ENCODE measurements around the gene IFNA7.
"Not testable (repeated sequence)": the region's sequence is repeated elsewhere in the genome, so short reads cannot be mapped to it uniquely, and the experiment has no call there.

Gene IFNA7

DNA sequence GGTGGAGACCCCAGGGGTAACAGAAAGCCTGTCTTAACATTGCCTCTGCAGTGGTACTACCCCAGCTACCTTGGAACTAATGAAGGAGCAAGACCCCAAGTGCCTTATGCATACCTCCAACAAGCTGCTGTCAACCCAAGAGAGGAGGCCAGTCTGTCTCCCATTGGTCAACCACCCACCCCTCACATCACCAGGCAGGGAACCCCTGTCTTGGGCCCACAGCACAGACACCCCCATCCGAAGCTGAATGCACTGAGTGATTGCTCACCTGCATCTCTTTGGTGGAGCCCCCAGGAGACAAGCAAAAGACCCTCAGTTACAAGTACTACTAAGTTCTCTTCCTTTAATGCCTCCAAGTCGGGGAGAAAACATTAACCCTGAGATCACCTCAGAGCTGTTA, 10.2 kb upstream of the IFNA7 start:
- H2BK12ac ChIP-seq (ENCODE audit: low read length); H3K9ac ChIP-seq (ENCODE audit: low read length); H3K4me3 ChIP-seq (ENCODE audit: low read depth, low read length); H3K18ac ChIP-seq (ENCODE audit: low read length); H3K36me3 ChIP-seq (ENCODE audit: control insufficient read depth in 1 of 2, insufficient read depth in 2 of 2, low read length in 2 of 2); H4K91ac ChIP-seq (ENCODE audit: low read depth, low read length); H2AFZ ChIP-seq (ENCODE audit: insufficient read depth, low read length, poor library complexity); H3K9me3 ChIP-seq (ENCODE audit: insufficient read depth, low read depth, low read length); H3K14ac ChIP-seq (ENCODE audit: low read length); H4K8ac ChIP-seq (ENCODE audit: low read depth, low read length); H3K79me1 ChIP-seq (ENCODE audit: low read length); H4K12ac ChIP-seq (ENCODE audit: low read depth, low read length); H2BK120ac ChIP-seq (ENCODE audit: insufficient read depth, low read length, poor library complexity); H3K23ac ChIP-seq (ENCODE audit: low read length); H3K27ac ChIP-seq (ENCODE audit: low read depth, low read length); H3K4ac ChIP-seq (ENCODE audit: low read depth, low read length); H2AK5ac ChIP-seq (ENCODE audit: low read length); H3K27me3 ChIP-seq (ENCODE audit: insufficient read depth, low read length); H3K79me2 ChIP-seq (ENCODE audit: control insufficient read depth, insufficient read depth, low read length, poor library complexity); H2BK5ac ChIP-seq (ENCODE audit: low read depth, low read length, poor library complexity); H3K4me1 ChIP-seq (ENCODE audit: control insufficient read depth in 1 of 2, insufficient read depth in 2 of 2, low read length in 2 of 2); H3K4me2 ChIP-seq (ENCODE audit: low read length); DNase-seq: not testable (repeated sequence)
- WGBS (ENCODE audit: extremely low coverage, insufficient coverage, insufficient read length) = no CpG with 5 or more reads among the region's 2 CpGs

DNA sequence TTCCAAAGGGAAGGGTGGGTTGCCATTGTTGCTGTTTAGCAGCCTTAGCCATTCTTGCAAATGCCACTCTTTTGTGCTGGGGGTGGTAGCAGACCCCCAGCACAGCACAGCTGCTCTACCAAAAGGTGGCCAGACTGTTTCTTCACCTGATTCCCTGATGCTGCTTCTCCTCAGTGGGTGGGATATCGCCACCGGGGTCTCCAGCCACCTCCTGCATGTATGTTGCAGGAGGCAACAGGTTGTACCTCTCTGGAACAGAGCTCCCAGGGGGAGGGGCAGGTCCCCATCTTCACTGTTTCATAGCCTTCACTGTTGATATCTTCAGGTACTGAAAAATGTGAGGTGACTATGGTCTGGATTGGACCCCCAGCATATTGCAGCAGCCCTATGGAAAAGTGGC, 8.8 kb upstream of the IFNA7 start:
- not testable (repeated sequence) for H4K91ac ChIP-seq (ENCODE audit: low read depth, low read length); H4K8ac ChIP-seq (ENCODE audit: low read depth, low read length); H3K4me1 ChIP-seq (ENCODE audit: control insufficient read depth in 1 of 2, insufficient read depth in 2 of 2, low read length in 2 of 2); H3K79me1 ChIP-seq (ENCODE audit: low read length); H3K79me2 ChIP-seq (ENCODE audit: control insufficient read depth, insufficient read depth, low read length, poor library complexity); H2AFZ ChIP-seq (ENCODE audit: insufficient read depth, low read length, poor library complexity); H3K4me2 ChIP-seq (ENCODE audit: low read length); H3K18ac ChIP-seq (ENCODE audit: low read length); H3K14ac ChIP-seq (ENCODE audit: low read length); H2BK12ac ChIP-seq (ENCODE audit: low read length); H3K4me3 ChIP-seq (ENCODE audit: low read depth, low read length); H3K27me3 ChIP-seq (ENCODE audit: insufficient read depth, low read length); H3K27ac ChIP-seq (ENCODE audit: low read depth, low read length); H3K9me3 ChIP-seq (ENCODE audit: insufficient read depth, low read depth, low read length); H3K36me3 ChIP-seq (ENCODE audit: control insufficient read depth in 1 of 2, insufficient read depth in 2 of 2, low read length in 2 of 2); H2BK120ac ChIP-seq (ENCODE audit: insufficient read depth, low read length, poor library complexity); H4K12ac ChIP-seq (ENCODE audit: low read depth, low read length); H2AK5ac ChIP-seq (ENCODE audit: low read length); DNase-seq; H2BK5ac ChIP-seq (ENCODE audit: low read depth, low read length, poor library complexity); H3K23ac ChIP-seq (ENCODE audit: low read length); H3K9ac ChIP-seq (ENCODE audit: low read length); H3K4ac ChIP-seq (ENCODE audit: low read depth, low read length)
- no CpG with 5 or more reads among the region's 2 CpGs for WGBS (ENCODE audit: extremely low coverage, insufficient coverage, insufficient read length)

GRCh38 chr9:21210311-21210710, 8.3 kb upstream of the IFNA7 start:
- WGBS (ENCODE audit: extremely low coverage, insufficient coverage, insufficient read length) = no CpG with 5 or more reads among the region's 7 CpGs

GRCh38 chr9:21207043-21207442, 5.0 kb upstream of the IFNA7 start, which contains the start of gene IFNA10:
Gene IFNA10 (minus strand): TSS chr9:21207143. CDS start chr9:21207097, 46 bp downstream.
- H3K79me2 ChIP-seq (ENCODE audit: control insufficient read depth, insufficient read depth, low read length, poor library complexity); H2AFZ ChIP-seq (ENCODE audit: insufficient read depth, low read length, poor library complexity); H3K27ac ChIP-seq (ENCODE audit: low read depth, low read length); H3K9me3 ChIP-seq (ENCODE audit: insufficient read depth, low read depth, low read length); H3K79me1 ChIP-seq (ENCODE audit: low read length); H3K4me3 ChIP-seq (ENCODE audit: low read depth, low read length); H3K4me1 ChIP-seq (ENCODE audit: control insufficient read depth in 1 of 2, insufficient read depth in 2 of 2, low read length in 2 of 2); H2BK5ac ChIP-seq (ENCODE audit: low read depth, low read length, poor library complexity); H3K18ac ChIP-seq (ENCODE audit: low read length); H2BK120ac ChIP-seq (ENCODE audit: insufficient read depth, low read length, poor library complexity); H3K14ac ChIP-seq (ENCODE audit: low read length); H2BK12ac ChIP-seq (ENCODE audit: low read length); H4K91ac ChIP-seq (ENCODE audit: low read depth, low read length); H4K8ac ChIP-seq (ENCODE audit: low read depth, low read length); H4K12ac ChIP-seq (ENCODE audit: low read depth, low read length); H3K23ac ChIP-seq (ENCODE audit: low read length); H3K9ac ChIP-seq (ENCODE audit: low read length); H3K27me3 ChIP-seq (ENCODE audit: insufficient read depth, low read length); H3K36me3 ChIP-seq (ENCODE audit: control insufficient read depth in 1 of 2, insufficient read depth in 2 of 2, low read length in 2 of 2); H3K4ac ChIP-seq (ENCODE audit: low read depth, low read length); DNase-seq; H2AK5ac ChIP-seq (ENCODE audit: low read length); H3K4me2 ChIP-seq (ENCODE audit: low read length): not testable (repeated sequence)
- no CpG with 5 or more reads among the region's 3 CpGs for WGBS (ENCODE audit: extremely low coverage, insufficient coverage, insufficient read length)

More at GRCh38 chr9:21210311-21210710, 8.3 kb upstream of the IFNA7 start:
- Histone ChIP-seq H3K79me2 (ENCODE audit: control insufficient read depth, insufficient read depth, low read length, poor library complexity) (no peaks in the 10 kb centered on the region), H3K23ac (ENCODE audit: low read length) (no peak overlapping the region), H2AFZ (ENCODE audit: insufficient read depth, low read length, poor library complexity) (no peak overlapping the region), H2BK120ac (ENCODE audit: insufficient read depth, low read length, poor library complexity) (no peak overlapping the region), H2BK12ac (ENCODE audit: low read length) (no peak overlapping the region), H3K14ac (ENCODE audit: low read length) (no peak overlapping the region), H3K4me1 (ENCODE audit: control insufficient read depth in 1 of 2, insufficient read depth in 2 of 2, low read length in 2 of 2) (no peaks in the 10 kb centered on the region), H4K91ac (ENCODE audit: low read depth, low read length) (no peak overlapping the region), H3K27me3 (ENCODE audit: insufficient read depth, low read length) (no peaks in the 10 kb centered on the region), H3K4me2 (ENCODE audit: low read length) (no peak overlapping the region), H4K12ac (ENCODE audit: low read depth, low read length) (no peak overlapping the region), H3K27ac (ENCODE audit: low read depth, low read length) (no peak overlapping the region), H3K4ac (ENCODE audit: low read depth, low read length) (no peak overlapping the region), H3K9me3 (ENCODE audit: insufficient read depth, low read depth, low read length) (no peaks in the 10 kb centered on the region), H3K18ac (ENCODE audit: low read length) (no peak overlapping the region), H3K4me3 (ENCODE audit: low read depth, low read length) (no peak overlapping the region), H3K9ac (ENCODE audit: low read length) (no peak overlapping the region), H3K36me3 (ENCODE audit: control insufficient read depth in 1 of 2, insufficient read depth in 2 of 2, low read length in 2 of 2) (no peaks in the 10 kb centered on the region), H2BK5ac (ENCODE audit: low read depth, low read length, poor library complexity) (no peak overlapping the region), H3K79me1 (ENCODE audit: low read length) (no peaks in the 10 kb centered on the region), H2AK5ac (ENCODE audit: low read length) (no peak overlapping the region), H4K8ac (ENCODE audit: low read depth, low read length) (no peak overlapping the region)
- DNase-seq = no peak
